ENCODE data around the gene TBC1D10A. TPM values are rescaled to one million over a fixed set of nuclear protein-coding genes. Genes with fewer than 3 reads are reported as not detected.

Gene TBC1D10A
- total RNA-seq, 1 experiment from 2014 or later, result 18.6 TPM

DNA sequence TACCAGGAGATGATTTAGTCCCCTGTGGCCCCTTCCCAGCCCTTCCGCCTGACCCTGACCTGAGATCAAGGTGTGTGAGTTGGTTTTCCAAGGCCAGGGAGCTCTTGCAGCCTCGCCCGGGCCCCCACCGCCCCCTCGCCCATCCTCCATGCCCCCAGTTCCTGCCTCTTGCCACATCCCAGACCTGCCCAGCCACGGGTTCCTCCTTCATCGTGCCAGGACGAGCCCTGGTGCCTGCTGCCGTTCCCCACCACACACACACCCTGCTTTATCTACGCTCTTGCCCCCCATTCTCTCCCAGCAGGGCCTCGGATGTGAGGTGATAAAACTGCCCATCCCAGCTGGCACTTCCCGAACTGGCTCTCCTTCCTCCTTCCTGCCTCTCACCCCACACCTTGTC lies 78.8 kb downstream of the TBC1D10A start:
- BruUV-seq (replicated peaks), result no TSS peak
- H4K20me1 ChIP-seq (ENCODE audit: insufficient read depth), result no peaks in the 10 kb centered on the region
- DNase-seq (ENCODE audit: low read depth, low spot score) (no peak), ATAC-seq (no peak)
- H3K4me2 ChIP-seq (ENCODE audit: low read length), result peak overlapping the region; percentile 96
- H3K9me3 ChIP-seq (ENCODE audit: control insufficient read depth in 1 of 2, insufficient read depth in 1 of 2, low read depth in 1 of 2, low read length in 2 of 2), result no peaks in the 10 kb centered on the region
- H3K27me3 ChIP-seq (ENCODE audit: insufficient read depth, low read length), result no peaks in the 10 kb centered on the region
- peaks cover 4 to 24% of the 10 kb centered on the region in 2 experiments; a peak in 3 of 4 replicates for H3K36me3 ChIP-seq (ENCODE audit: control insufficient read depth in 1 of 2, insufficient read depth in 2 of 2, low read length in 2 of 2)
- ChIA-PET CTCF (no interaction called here), POLR2A (no interaction called here), RAD21 (ENCODE audit: low non-redundant PET in 1 of 2, low total read pairs in 2 of 2, uncharacterized antibody in 2 of 2, unreplicated experiment in 2 of 2) (interaction anchor here in 1 of 2 experiments (0.6 kb wide), 1 partner anchor 14 kb away, joined by 3 read pairs; no protein-coding TSS in a partner anchor)
- intact Hi-C loops (cut with micrococcal nuclease), result no loop called here
- peaks cover 92% of the 10 kb centered on the region for H3K79me2 ChIP-seq (ENCODE audit: insufficient read depth, low read length)
- H3K4me3 ChIP-seq (replicated peaks in 1 of 2; ENCODE audit: low read depth in 1 of 2, low read length in 2 of 2), result no peak overlapping the region
- peak overlapping the region; percentile 84 for H3K9ac ChIP-seq (ENCODE audit: low read length)
- peak overlapping the region; percentile 85 for H3K27ac ChIP-seq (ENCODE audit: low read depth, low read length)
- peaks cover 62 to 100% of the 10 kb centered on the region in 2 experiments for H3K4me1 ChIP-seq (ENCODE audit: control insufficient read depth in 1 of 2, insufficient read depth in 2 of 2, low read length in 2 of 2)
- no peak overlapping the region for H2AFZ ChIP-seq (ENCODE audit: low read depth, low read length, poor library complexity, severe bottlenecking)
- TF ChIP-seq POLR2AphosphoS5 (IDR thresholded peaks at IDR 0.05; ENCODE audit: low read depth, low read length) (peak; percentile 41; the same call in 1 of the 2 replicates), FOSL1 (IDR thresholded peaks at IDR 0.05; ENCODE audit: low read depth) (no peak)
- H3K9me2 ChIP-seq (ENCODE audit: insufficient read depth), result no peaks in the 10 kb centered on the region

DNA sequence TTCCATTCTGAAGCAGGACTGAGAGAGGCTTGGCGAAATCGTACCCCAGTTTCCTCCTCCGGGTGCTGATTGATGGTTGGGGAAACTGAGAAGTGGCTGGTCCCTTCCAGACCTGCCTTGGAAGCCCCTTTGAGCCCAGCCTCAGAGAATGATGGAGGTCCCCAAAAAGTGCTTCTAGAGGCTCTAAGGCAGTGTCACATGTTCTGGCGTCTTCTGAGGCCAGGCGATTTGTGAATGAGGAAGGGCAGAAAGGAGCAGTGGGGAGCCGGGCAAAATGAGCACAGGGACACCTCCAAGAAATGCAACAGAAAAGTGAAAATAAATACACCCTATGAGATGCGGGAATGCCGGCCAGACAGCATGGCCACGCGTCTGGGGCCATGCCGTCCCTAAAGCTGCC lies 79.2 kb downstream of the TBC1D10A start:
- POLR2A ChIA-PET, result no interaction called here
- Histone ChIP-seq H3K9me2 (ENCODE audit: insufficient read depth) (no peaks in the 10 kb centered on the region), H3K9me3 (ENCODE audit: control insufficient read depth in 1 of 2, insufficient read depth in 1 of 2, low read depth in 1 of 2, low read length in 2 of 2) (no peaks in the 10 kb centered on the region), H2AFZ (ENCODE audit: low read depth, low read length, poor library complexity, severe bottlenecking) (no peak overlapping the region), H3K4me1 (ENCODE audit: control insufficient read depth in 1 of 2, insufficient read depth in 2 of 2, low read length in 2 of 2) (peaks cover 58 to 100% of the 10 kb centered on the region in 2 experiments), H3K27me3 (ENCODE audit: insufficient read depth, low read length) (no peaks in the 10 kb centered on the region), H3K27ac (ENCODE audit: low read depth, low read length) (peak overlapping the region; percentile 85), H3K4me3 (replicated peaks in 1 of 2; ENCODE audit: low read depth in 1 of 2, low read length in 2 of 2) (0 out of 4 replicates have a peak overlapping the region, but pooled peaks of 1 of the 2 experiments have one; percentile 27), H3K79me2 (ENCODE audit: insufficient read depth, low read length) (peaks cover 92% of the 10 kb centered on the region), H4K20me1 (ENCODE audit: insufficient read depth) (no peaks in the 10 kb centered on the region), H3K9ac (ENCODE audit: low read length) (peak overlapping the region; percentile 84), H3K4me2 (ENCODE audit: low read length) (peak overlapping the region; percentile 96), H3K36me3 (ENCODE audit: control insufficient read depth in 1 of 2, insufficient read depth in 2 of 2, low read length in 2 of 2) (peaks cover 4 to 28% of the 10 kb centered on the region in 2 experiments; a peak in 3 of 4 replicates)
- DNase-seq (ENCODE audit: low read depth, low spot score) (no peak), ATAC-seq (no peak)
- intact Hi-C loops (cut with micrococcal nuclease), result no loop called here
- BruUV-seq (replicated peaks), result no TSS peak
- no peak for TF ChIP-seq CEBPB (IDR thresholded peaks at IDR 0.05; ENCODE audit: low read depth)
- TF ChIP-seq, protein P1, sequence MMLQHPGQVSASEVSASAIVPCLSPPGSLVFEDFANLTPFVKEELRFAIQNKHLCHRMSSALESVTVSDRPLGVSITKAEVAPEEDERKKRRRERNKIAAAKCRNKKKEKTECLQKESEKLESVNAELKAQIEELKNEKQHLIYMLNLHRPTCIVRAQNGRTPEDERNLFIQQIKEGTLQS (IDR thresholded peaks at IDR 0.05), result no peak
- no peak for TF ChIP-seq POLR2A (IDR thresholded peaks at IDR 0.05; ENCODE audit: borderline replicate concordance, extremely low read depth, insufficient read depth, insufficient read length)
- TF ChIP-seq JUND (IDR thresholded peaks at IDR 0.05), result no peak
- no peak for TF ChIP-seq TCF7L2 (IDR thresholded peaks at IDR 0.05; ENCODE audit: borderline replicate concordance, extremely low read depth, insufficient read depth, insufficient read length)
- no peak for TF ChIP-seq RAD21 (IDR thresholded peaks at IDR 0.05; ENCODE audit: low read depth)
- TF ChIP-seq, protein P2, sequence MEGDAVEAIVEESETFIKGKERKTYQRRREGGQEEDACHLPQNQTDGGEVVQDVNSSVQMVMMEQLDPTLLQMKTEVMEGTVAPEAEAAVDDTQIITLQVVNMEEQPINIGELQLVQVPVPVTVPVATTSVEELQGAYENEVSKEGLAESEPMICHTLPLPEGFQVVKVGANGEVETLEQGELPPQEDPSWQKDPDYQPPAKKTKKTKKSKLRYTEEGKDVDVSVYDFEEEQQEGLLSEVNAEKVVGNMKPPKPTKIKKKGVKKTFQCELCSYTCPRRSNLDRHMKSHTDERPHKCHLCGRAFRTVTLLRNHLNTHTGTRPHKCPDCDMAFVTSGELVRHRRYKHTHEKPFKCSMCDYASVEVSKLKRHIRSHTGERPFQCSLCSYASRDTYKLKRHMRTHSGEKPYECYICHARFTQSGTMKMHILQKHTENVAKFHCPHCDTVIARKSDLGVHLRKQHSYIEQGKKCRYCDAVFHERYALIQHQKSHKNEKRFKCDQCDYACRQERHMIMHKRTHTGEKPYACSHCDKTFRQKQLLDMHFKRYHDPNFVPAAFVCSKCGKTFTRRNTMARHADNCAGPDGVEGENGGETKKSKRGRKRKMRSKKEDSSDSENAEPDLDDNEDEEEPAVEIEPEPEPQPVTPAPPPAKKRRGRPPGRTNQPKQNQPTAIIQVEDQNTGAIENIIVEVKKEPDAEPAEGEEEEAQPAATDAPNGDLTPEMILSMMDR (IDR thresholded peaks at IDR 0.05 in 2 of 3, conservative IDR thresholded peaks at IDR 0.05 in 1 of 3; ENCODE audit: borderline replicate concordance in 1 of 3, insufficient read depth in 1 of 3, low read depth in 2 of 3, low read length in 2 of 3), result no peak
- TF ChIP-seq, protein P3, sequence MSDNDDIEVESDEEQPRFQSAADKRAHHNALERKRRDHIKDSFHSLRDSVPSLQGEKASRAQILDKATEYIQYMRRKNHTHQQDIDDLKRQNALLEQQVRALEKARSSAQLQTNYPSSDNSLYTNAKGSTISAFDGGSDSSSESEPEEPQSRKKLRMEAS (IDR thresholded peaks at IDR 0.05), result no peak
- no peak for TF ChIP-seq EZH2phosphoT487 (IDR thresholded peaks at IDR 0.05; ENCODE audit: borderline replicate concordance)
- TF ChIP-seq ZNF274 (IDR thresholded peaks at IDR 0.05; ENCODE audit: low read depth, low read length), result no peak
- CTCF ChIA-PET, result no interaction called here
- RAD21 ChIA-PET (ENCODE audit: low non-redundant PET in 1 of 2, low total read pairs in 2 of 2, uncharacterized antibody in 2 of 2, unreplicated experiment in 2 of 2), result no interaction called here

All from HCT116 (cell line).